Breast epithelium (tissue), 3 donors: ENCODE results near the gene HSDL1.

ENCODE experiments used
- CTCF ChIP-seq, 3 donors: fragments of 450-650 bp; IDR thresholded peaks; one replicate each; pipeline ENCODE4 v1.5.1; 2016 to 2017; ENCODE audit warnings: antibody characterized with exemption in 3 of 3, mild to moderate bottlenecking in 3 of 3, moderate library complexity in 3 of 3
- POLR2A ChIP-seq: fragments of 450-650 bp; IDR thresholded peaks from one replicate; pipeline ENCODE4 v1.6.1; 2016; ENCODE audit warnings: antibody characterized with exemption, mild to moderate bottlenecking, moderate library complexity
- POLR2AphosphoS5 ChIP-seq, 3 donors: sonication (generic); formaldehyde crosslinking; IDR thresholded peaks; one replicate each; pipeline ENCODE4 v1.6.1; 2017; ENCODE audit warnings: antibody characterized with exemption in 3 of 3

- TF ChIP-seq POLR2A (no peak), POLR2AphosphoS5 (IDR thresholded peaks at IDR 0.05) (no peak), CTCF (IDR thresholded peaks at IDR 0.05) (no peak)
Observed at GRCh38 chr16:84103678-84104077, 41.3 kb downstream of the HSDL1 start.
